Measurements from ENCODE around the gene ALDH7A1.
"Not testable (repeated sequence)": the region's sequence is repeated elsewhere in the genome, so short reads cannot be mapped to it uniquely, and the experiment has no call there.

ALDH7A1 gene

GRCh38 chr5:126595486-126596083 is 566 bp upstream of the ALDH7A1 start:
- DNase-seq (ENCODE audit: low spot score), result no peak

GRCh38 chr5:126591549-126591948 is 3.5 kb downstream of the ALDH7A1 start:
- no peak for DNase-seq (ENCODE audit: low spot score)

- DNase-seq (ENCODE audit: low spot score), result no peak
Measured at GRCh38 chr5:126589536-126590297, 5.3 kb downstream of the ALDH7A1 start.

- no peak for DNase-seq (ENCODE audit: low spot score)
Measured at GRCh38 chr5:126587551-126588390, 7.2 kb downstream of the ALDH7A1 start.

DNA sequence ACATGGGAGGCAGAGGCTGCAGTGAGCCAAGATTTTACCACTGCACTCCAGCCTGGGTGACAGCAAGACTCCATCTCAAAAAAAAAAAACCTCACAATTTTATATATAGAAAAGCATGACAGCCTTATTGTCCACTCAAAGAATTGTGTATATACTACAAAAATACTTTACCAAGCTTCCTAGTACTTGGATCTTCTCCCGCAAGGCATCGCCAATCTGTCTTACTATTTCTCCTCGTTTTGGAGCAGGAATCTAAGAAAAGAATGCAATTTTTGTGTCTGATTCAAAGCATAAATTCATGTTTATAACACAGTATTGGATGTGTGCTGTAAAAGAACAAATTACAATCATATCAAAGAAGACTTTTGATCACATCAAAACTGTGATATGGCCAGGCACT is 11.3 kb downstream of the ALDH7A1 start:
- no peak for DNase-seq (ENCODE audit: low spot score)

- DNase-seq (ENCODE audit: low spot score), result no peak
Measured at GRCh38 chr5:126579716-126580115, 15.3 kb downstream of the ALDH7A1 start.

- no peak for DNase-seq (ENCODE audit: low spot score)
Measured at GRCh38 chr5:126577415-126577814, 17.6 kb downstream of the ALDH7A1 start.

- no peak for DNase-seq (ENCODE audit: low spot score)
Measured at GRCh38 chr5:126576974-126577373, 18.0 kb downstream of the ALDH7A1 start.

DNA sequence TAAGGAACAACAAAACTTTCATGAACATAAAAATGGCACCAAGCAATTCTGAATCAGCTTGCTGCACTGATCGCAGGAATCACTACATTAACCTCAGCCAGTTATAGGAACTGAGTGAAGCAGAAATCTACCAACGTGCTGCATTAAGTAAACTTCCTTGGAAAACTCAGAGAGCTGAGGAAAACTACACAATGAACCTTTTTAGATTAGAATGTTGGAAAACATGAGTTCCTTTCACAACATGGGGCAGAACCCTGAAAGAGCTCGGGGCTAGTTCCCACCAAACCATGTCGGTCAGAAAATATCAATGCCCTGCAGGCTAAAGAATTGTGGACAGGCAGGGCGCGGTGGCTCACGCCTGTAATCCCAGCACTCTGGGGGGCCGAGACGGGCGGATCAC is 19.4 kb downstream of the ALDH7A1 start:
- no peak for DNase-seq (ENCODE audit: low spot score)

- no peak for DNase-seq (ENCODE audit: low spot score)
Measured at GRCh38 chr5:126568206-126568755, 26.7 kb downstream of the ALDH7A1 start.

DNA sequence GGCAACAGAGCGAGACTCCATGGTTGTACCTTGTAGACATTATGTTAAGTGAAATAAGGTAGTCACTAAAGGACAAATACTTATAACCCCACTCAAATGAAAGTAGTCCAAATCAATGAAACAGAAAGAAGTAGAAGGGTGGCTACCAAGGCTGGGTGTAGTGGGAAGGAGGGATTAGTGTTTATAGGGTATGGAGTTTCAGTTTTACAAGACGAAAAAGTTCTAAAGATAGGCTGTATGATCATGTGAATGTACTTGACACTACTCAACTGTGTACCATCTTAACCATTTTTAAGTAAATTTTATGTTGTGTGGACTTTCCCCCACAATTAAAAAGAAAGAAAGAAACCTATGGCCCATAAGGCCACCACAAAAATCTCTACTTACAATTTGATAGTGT is 32.2 kb downstream of the ALDH7A1 start:
- DNase-seq (ENCODE audit: low spot score), result no peak

- DNase-seq (ENCODE audit: low spot score), result no peak
Measured at GRCh38 chr5:126561908-126562307, 33.1 kb downstream of the ALDH7A1 start.

- DNase-seq (ENCODE audit: low spot score), result not testable (repeated sequence)
Measured at GRCh38 chr5:126555101-126555500, 39.9 kb downstream of the ALDH7A1 start.

DNA sequence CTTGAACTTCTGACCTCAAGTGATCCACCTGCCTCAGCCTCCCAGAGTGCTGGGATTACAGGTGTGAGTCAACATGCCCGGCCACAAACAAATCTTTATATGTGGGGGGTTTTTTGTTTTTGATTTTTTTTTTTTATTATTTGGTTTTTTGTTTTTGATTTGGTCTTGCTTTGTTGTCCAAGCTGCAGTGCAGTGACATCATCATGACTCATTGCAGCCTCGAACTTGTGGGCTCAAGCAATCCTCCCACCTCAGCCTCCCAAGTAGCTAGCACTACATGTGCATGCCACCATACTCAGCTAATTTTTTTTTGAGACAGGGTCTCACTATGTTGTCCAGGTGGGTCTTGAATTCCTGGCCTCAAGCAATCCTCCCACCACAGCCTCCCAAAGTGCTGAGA is 42.4 kb downstream of the ALDH7A1 start:
- no peak for DNase-seq (ENCODE audit: low spot score)

GRCh38 chr5:126544087-126544740 is 50.8 kb downstream of the ALDH7A1 start:
- peak; percentile 34 for DNase-seq (ENCODE audit: low spot score)

DNA sequence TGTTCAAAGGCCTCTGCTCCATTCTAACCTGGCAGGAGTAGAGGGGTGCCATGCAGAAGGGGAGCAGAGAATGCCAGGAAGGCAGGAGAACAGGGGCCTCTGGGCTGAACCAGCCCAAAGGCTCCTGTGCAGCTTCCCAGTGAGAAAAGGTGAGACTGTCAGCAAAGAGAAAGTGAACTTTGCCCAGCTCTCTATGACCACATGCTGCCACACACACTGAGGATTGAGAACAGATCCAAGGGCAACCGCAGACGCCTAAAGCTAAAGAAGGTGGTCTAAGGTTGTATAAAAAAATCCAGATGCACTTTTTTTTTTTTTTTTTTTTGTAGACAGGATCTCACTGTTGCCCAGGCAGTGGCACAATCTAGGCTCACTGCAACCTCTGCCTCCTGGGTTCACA is 51.4 kb downstream of the ALDH7A1 start:
- DNase-seq (ENCODE audit: low spot score), result no peak

GRCh38 chr5:126543009-126543408 is 52.0 kb downstream of the ALDH7A1 start:
- DNase-seq (ENCODE audit: low spot score), result no peak

DNA sequence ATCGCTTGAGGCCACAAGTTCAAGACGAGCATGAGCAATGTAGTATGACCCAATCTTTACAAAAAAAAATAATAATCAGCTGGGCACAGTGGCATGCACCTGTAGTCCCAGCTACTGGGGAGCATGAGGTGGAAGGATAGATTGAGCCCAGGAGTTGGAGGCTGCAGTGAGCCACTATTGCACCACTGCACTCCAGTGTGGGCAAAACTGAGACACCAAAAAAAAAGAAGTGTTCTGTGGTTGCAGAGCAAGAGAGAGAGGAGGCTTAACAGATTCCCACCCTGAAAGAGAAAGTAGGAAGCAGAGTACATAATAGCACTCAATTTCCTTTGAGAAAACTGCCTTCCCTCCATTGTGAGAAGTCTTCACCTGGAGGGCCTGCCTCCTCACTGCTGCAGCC is 52.6 kb downstream of the ALDH7A1 start:
- DNase-seq (ENCODE audit: low spot score), result no peak

DNA sequence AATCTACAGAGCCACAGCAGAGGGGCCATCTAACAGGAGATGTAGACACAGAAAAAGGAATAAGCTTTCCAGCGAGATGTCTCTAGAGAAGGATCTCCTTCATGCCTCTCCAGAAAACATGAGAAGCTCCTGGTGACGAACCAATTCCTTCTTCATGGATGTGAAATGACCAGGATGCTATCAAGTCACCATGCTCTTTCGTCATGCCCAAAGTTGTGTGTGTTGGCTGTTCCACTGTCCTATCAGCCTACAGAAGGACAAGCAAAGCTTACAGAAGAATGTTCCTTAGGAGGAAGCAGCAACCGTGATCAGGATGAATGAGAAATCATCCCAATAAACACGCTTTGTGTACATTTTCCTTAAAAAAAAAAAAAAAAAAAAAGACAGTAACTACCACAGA is 54.4 kb downstream of the ALDH7A1 start:
- no peak for DNase-seq (ENCODE audit: low spot score)

DNA sequence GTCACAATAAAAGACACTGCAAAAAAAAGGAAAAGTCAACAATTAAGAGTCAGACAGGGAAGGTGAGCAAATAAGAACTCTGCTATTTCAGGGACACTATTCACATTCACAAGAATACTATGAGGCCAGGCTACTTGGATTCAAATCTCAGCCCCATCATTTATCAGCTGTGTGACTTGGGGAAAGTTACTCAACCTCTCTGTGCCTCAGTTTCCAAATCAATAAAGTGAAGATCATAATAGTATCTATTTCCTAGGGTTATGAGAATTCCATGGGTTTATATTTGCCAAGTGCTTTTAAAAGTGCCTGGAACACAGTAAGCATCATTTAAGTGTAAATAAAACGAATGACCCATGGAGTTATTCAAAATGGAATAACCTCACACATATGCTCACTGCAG is 56.4 kb downstream of the ALDH7A1 start:
- no peak for DNase-seq (ENCODE audit: low spot score)

DNA sequence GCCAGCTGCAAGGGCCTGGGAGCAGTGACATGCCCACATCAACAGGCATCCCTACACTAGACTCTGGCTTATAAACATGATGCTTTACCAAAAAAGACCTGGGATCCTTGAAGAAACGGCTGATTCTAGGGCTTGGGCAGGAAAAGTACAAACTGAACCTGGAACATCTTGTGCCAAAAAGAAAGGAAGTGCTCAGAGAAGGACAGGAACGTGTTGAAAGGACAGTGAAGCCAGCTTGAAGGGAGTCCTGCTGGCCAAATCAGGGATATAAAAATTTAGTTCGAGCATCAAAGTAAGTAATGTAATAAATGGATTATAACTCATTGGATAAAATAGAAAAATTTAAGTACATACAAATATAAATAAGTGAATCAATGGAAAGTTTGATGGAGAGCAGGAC is 58.1 kb downstream of the ALDH7A1 start:
- DNase-seq (ENCODE audit: low spot score), result no peak

Measured in cerebellar cortex (tissue), 1 donor.